Measurements from ENCODE around the gene UBE2B. TPM values are rescaled to one million over a fixed set of nuclear protein-coding genes. Genes with fewer than 3 reads are reported as not detected.

UBE2B gene
- total RNA-seq, 1 donor from 2014 or later: 24.7 TPM

DNA sequence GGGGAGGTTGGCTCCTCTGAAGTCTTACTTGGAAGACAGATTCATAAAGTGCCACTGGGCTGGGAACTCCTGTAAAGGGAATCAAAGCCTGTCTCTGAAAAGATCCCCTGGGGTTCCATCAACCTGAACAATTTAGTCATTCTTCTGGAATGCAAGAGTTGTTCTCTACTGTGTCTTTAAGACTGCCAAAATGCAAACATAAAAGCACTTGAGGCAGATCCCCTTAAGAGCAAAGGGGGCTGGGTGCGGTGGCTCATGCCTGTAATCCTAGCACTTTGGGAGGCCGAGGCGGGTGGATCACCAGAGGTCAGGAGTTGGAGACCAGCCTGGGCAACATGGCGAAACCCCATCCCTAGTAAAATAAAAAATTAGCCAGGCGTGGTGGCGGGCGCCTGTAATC, 23.6 kb downstream of the UBE2B start:
- no peak for DNase-seq (ENCODE audit: low read depth)
- no peak for TF ChIP-seq CTCF (IDR thresholded peaks at IDR 0.05; ENCODE audit: insufficient read depth, low read length, severe bottlenecking)
- Histone ChIP-seq H3K27me3 (ENCODE audit: control insufficient read depth, insufficient read depth, low read length) (no peaks in the 10 kb centered on the region), H3K4me3 (ENCODE audit: low read depth, low read length) (no peak overlapping the region), H3K36me3 (ENCODE audit: control insufficient read depth, insufficient read depth, low read length) (peaks cover 8% of the 10 kb centered on the region)
- FAIRE-seq: no peak

- no peak for TF ChIP-seq CTCF (IDR thresholded peaks at IDR 0.05; ENCODE audit: insufficient read depth, low read length, severe bottlenecking)
- no peak for DNase-seq (ENCODE audit: low read depth)
- Histone ChIP-seq H3K4me3 (ENCODE audit: low read depth, low read length) (no peak overlapping the region), H3K36me3 (ENCODE audit: control insufficient read depth, insufficient read depth, low read length) (peaks cover 4% of the 10 kb centered on the region), H3K27me3 (ENCODE audit: control insufficient read depth, insufficient read depth, low read length) (no peaks in the 10 kb centered on the region)
- FAIRE-seq: no peak
These were observed 24.9 kb downstream of the UBE2B start for GRCh38 chr5:134396274-134396673.

GRCh38 chr5:134397196-134397595, 25.8 kb downstream of the UBE2B start:
- H3K27me3 ChIP-seq (ENCODE audit: control insufficient read depth, insufficient read depth, low read length): no peaks in the 10 kb centered on the region
- peak; percentile 36 for FAIRE-seq
- DNase-seq (ENCODE audit: low read depth): no peak
- no peak for TF ChIP-seq CTCF (IDR thresholded peaks at IDR 0.05; ENCODE audit: insufficient read depth, low read length, severe bottlenecking)
- no peak overlapping the region for H3K4me3 ChIP-seq (ENCODE audit: low read depth, low read length)
- peaks cover 1% of the 10 kb centered on the region for H3K36me3 ChIP-seq (ENCODE audit: control insufficient read depth, insufficient read depth, low read length)

DNA sequence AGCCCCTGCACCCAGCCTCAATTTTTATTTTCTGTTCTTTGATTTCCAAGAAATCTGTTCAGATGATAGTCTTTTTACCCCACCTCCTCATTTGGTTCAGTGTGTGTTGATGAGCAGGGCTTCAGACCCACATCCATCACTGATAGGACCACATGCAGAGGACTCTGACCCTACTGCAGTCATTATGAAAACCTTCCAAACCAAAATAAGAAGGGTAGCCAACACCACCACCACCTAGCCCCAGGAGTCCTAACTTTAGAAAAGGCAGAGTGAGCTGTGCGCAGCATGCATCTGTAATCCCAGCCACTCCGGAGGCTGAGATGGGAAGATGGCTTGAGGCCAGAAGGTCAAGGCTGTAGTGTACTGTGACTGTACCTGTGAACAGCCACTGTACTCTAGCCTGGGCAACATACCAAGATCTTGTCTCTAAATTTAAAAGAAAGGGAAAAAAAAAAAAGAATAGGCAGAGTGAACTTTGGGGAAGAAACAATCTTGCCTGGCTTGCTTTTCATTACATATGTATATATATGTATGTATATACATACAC, 27.3 kb downstream of the UBE2B start:
- no peak for DNase-seq (ENCODE audit: low read depth)
- peaks cover 1% of the 10 kb centered on the region for H3K36me3 ChIP-seq (ENCODE audit: control insufficient read depth, insufficient read depth, low read length)
- no peaks in the 10 kb centered on the region for H3K27me3 ChIP-seq (ENCODE audit: control insufficient read depth, insufficient read depth, low read length)
- FAIRE-seq: no peak
- H3K4me3 ChIP-seq (ENCODE audit: low read depth, low read length): no peak overlapping the region
- no peak for TF ChIP-seq CTCF (IDR thresholded peaks at IDR 0.05; ENCODE audit: insufficient read depth, low read length, severe bottlenecking)

DNA sequence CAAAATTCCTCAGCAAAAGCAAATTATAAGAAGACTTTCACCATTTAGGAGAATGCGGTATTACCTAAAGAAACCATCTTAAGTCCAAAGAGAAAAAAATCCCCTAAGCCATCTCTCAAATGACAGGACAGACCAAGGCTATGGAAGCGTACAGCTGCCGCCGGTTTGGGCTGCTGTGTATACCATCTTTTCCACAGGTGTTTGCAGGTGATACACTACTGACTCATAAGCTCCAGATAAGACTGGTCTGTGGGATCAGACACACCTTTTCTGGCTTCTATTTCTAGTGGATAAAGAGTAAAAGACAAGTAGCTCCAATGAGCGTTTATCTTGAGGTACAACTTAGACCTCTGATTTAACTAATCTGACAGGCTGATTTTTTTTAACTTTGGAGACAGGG, 32.6 kb downstream of the UBE2B start:
- TF ChIP-seq CTCF (IDR thresholded peaks at IDR 0.05; ENCODE audit: insufficient read depth, low read length, severe bottlenecking): no peak
- peak; percentile 79 for DNase-seq (ENCODE audit: low read depth)
- no peak for FAIRE-seq

DNA sequence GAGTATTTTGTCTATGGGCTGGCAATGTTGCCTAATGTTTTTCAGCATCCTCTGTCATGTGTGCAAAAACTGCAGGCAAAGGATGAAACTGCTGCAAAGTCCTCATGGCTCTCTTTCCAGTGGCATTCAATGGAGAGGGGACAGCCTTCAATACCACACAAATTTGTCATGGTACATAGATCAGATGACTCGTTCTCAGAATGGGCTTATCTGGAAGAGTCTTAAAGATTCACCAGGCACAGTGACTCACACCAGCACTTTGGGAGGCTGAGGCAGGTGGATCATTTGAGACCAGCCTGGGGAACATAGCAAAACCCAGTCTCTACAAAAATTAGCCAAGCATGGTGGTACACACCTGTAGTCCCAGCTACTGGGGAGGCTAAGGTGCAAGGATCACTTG, 35.0 kb downstream of the UBE2B start:
- TF ChIP-seq CTCF (IDR thresholded peaks at IDR 0.05; ENCODE audit: insufficient read depth, low read length, severe bottlenecking): no peak
- H3K4me3 ChIP-seq (ENCODE audit: low read depth, low read length): no peak overlapping the region
- DNase-seq (ENCODE audit: low read depth): peak; percentile 35
- H3K27me3 ChIP-seq (ENCODE audit: control insufficient read depth, insufficient read depth, low read length): no peaks in the 10 kb centered on the region
- peak; percentile 23 for FAIRE-seq
- peaks cover 2% of the 10 kb centered on the region for H3K36me3 ChIP-seq (ENCODE audit: control insufficient read depth, insufficient read depth, low read length)

More for the DNA sequence above, 32.6 kb downstream of the UBE2B start:
- no peaks in the 10 kb centered on the region for H3K36me3 ChIP-seq (ENCODE audit: control insufficient read depth, insufficient read depth, low read length)
- no peak overlapping the region for H3K4me3 ChIP-seq (ENCODE audit: low read depth, low read length)
- no peaks in the 10 kb centered on the region for H3K27me3 ChIP-seq (ENCODE audit: control insufficient read depth, insufficient read depth, low read length)
